Uterus (tissue), 2 donors: ENCODE data around the gene HOXD10.

ENCODE experiments used
- POLR2A ChIP-seq, 2 donors: fragments of 450-650 bp; IDR thresholded peaks; one replicate each; pipeline ENCODE4 v1.6.1; 2016; ENCODE audit warnings: antibody characterized with exemption in 2 of 2, mild to moderate bottlenecking in 1 of 2, moderate library complexity in 1 of 2
- TF ChIP-seq, protein P1 (sequence below), 4 experiments: fragments of 200-600 bp in 2 of 4; fragments of 450-650 bp in 2 of 4; sonication (generic) in 2 of 4; IDR thresholded peaks; one replicate each; pipeline ENCODE4 v1.5.1; 2016 to 2019; ENCODE audit warnings: antibody characterized with exemption in 4 of 4, mild to moderate bottlenecking in 2 of 4, moderate library complexity in 1 of 4

DNA sequence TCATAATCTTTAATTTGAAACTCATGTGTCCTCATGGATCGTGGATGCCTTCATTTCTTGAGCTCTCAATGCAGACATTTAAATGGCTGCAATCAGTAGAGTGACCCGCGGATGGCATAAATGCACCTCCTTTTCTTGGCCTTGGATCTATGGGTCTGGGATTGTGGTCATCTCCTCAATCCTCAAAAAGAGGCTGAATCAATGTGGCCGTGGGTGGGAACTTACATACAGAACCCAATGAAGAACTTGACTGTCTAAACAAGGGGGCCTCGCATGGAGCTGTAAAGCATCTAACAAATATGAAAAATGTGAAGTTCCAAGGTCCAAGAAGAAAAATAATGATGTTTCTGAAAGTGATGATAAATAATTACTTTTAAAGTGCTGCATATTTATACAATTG is 21.2 kb upstream of the HOXD10 start:
- TF ChIP-seq, protein P1, sequence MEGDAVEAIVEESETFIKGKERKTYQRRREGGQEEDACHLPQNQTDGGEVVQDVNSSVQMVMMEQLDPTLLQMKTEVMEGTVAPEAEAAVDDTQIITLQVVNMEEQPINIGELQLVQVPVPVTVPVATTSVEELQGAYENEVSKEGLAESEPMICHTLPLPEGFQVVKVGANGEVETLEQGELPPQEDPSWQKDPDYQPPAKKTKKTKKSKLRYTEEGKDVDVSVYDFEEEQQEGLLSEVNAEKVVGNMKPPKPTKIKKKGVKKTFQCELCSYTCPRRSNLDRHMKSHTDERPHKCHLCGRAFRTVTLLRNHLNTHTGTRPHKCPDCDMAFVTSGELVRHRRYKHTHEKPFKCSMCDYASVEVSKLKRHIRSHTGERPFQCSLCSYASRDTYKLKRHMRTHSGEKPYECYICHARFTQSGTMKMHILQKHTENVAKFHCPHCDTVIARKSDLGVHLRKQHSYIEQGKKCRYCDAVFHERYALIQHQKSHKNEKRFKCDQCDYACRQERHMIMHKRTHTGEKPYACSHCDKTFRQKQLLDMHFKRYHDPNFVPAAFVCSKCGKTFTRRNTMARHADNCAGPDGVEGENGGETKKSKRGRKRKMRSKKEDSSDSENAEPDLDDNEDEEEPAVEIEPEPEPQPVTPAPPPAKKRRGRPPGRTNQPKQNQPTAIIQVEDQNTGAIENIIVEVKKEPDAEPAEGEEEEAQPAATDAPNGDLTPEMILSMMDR (IDR thresholded peaks at IDR 0.05): no peak
- TF ChIP-seq POLR2A (IDR thresholded peaks at IDR 0.05): no peak
